Colonic mucosa (tissue), 4 donors: Measurements from ENCODE around the gene OR2A42. TPM values are rescaled to one million over a fixed set of nuclear protein-coding genes. Genes with fewer than 3 reads are reported as not detected.
"Not testable (repeated sequence)": the region's sequence is repeated elsewhere in the genome, so short reads cannot be mapped to it uniquely, and the experiment has no call there.

Experiments
- DNase-seq: peaks from one replicate; pipeline ENCODE4 v3.0.0-alpha.2; 2020
- H3K27ac ChIP-seq: fragments of 200-600 bp; one replicate; pipeline ENCODE4 v1.8.0; 2021
- H3K27me3 ChIP-seq: fragments of 200-600 bp; one replicate; pipeline ENCODE4 v1.8.0; 2021
- H3K36me3 ChIP-seq: fragments of 200-600 bp; one replicate; pipeline ENCODE4 v1.8.0; 2021
- H3K4me1 ChIP-seq: fragments of 200-600 bp; one replicate; pipeline ENCODE4 v1.8.0; 2021; ENCODE audit warnings: mild to moderate bottlenecking
- H3K4me3 ChIP-seq: fragments of 200-600 bp; one replicate; pipeline ENCODE4 v1.8.0; 2021
- H3K9ac ChIP-seq, 2 donors: one replicate each; pipeline ENCODE4 v1.7.0; 2013; ENCODE audit warnings: control low read depth in 2 of 2, low read depth in 2 of 2, low read length in 2 of 2
- H3K9me3 ChIP-seq: fragments of 200-600 bp; one replicate; pipeline ENCODE4 v1.8.0; 2021
- CTCF ChIP-seq: fragments of 200-600 bp; IDR thresholded peaks from one replicate; pipeline ENCODE4 v1.8.0; 2022; ENCODE audit warnings: antibody characterized with exemption, mild to moderate bottlenecking
- intact Hi-C: fragments of 100-400 bp; cut with DNase I; formaldehyde crosslinking; loops from one replicate; pipeline ENCODE4 v1.14.1; 2022
- total RNA-seq, 2 donors: library from RNA; stranded (reverse); fragmentation: NEBNext Ultra II Directional in 1 of 2; extraction: Animal tissue kit (Norgen Biotek cat#: 25700) in 1 of 2; gene quantifications; one replicate each; pipeline ENCODE4 v1.2.1, GENCODE V29; 2021
- donor health status: healthy.
- donor health status: DM: no; HTN: no; CAD: no.
- donor health status: DM: no; HTN: no; CAD: no.

Gene OR2A42
- total RNA-seq, 2 donors from 2014 or later: not detected

GRCh38 chr7:144179165-144179479 lies 60.3 kb downstream of the OR2A42 start:
- intact Hi-C loops, H3K9ac ChIP-seq, H3K4me3 ChIP-seq, H3K27ac ChIP-seq, DNase-seq, H3K4me1 ChIP-seq, H3K36me3 ChIP-seq, H3K9me3 ChIP-seq, H3K27me3 ChIP-seq: not testable (repeated sequence)

GRCh38 chr7:144178380-144179164 lies 60.8 kb downstream of the OR2A42 start:
- intact Hi-C loops, H3K27ac ChIP-seq, H3K36me3 ChIP-seq, H3K4me3 ChIP-seq, H3K27me3 ChIP-seq, H3K9me3 ChIP-seq, H3K9ac ChIP-seq, H3K4me1 ChIP-seq: not testable (repeated sequence)
- peak; percentile 21 for DNase-seq
- TF ChIP-seq CTCF: peak; percentile 36

Other genes with a start within 250 kb of the OR2A42 start
- gene OR6B1, start 239.3 kb downstream of the OR2A42 start, total RNA-seq: not detected
- not detected for gene OR2A5, start 190.7 kb downstream of the OR2A42 start, total RNA-seq
- not detected for gene OR2A25, start 169.8 kb downstream of the OR2A42 start, total RNA-seq
- not detected for gene OR2A12, start 153.3 kb downstream of the OR2A42 start, total RNA-seq
- gene OR2A2, start 130.0 kb downstream of the OR2A42 start, total RNA-seq: not detected
- not detected for gene OR2A14, start 116.4 kb downstream of the OR2A42 start, total RNA-seq
- gene CTAGE4, start 56.1 kb downstream of the OR2A42 start, total RNA-seq: 10 to 100 TPM in 1 of 2 donors, 1 to 10 TPM in 1; 9.9 to 12.1 TPM
- 10 to 100 TPM; 14.0 to 57.0 TPM for gene ARHGEF35, start 43.8 kb downstream of the OR2A42 start, total RNA-seq
- gene OR2A7, start 25.2 kb upstream of the OR2A42 start, total RNA-seq: 10 to 100 TPM; 10.7 to 13.1 TPM
- 1 to 10 TPM; 2.5 to 6.4 TPM for gene CTAGE8, start 29.7 kb upstream of the OR2A42 start, total RNA-seq
- not detected for gene OR2A1, start 72.8 kb upstream of the OR2A42 start, total RNA-seq
- gene ARHGEF5, start 115.8 kb upstream of the OR2A42 start, total RNA-seq: 10 to 100 TPM; 67.1 to 83.6 TPM
- gene NOBOX, start 164.1 kb upstream of the OR2A42 start, total RNA-seq: not detected